H9 (cell line): ENCODE data around the gene NPTXR. TPM values are rescaled to one million over a fixed set of nuclear protein-coding genes. Genes with fewer than 3 reads are reported as not detected.

ENCODE experiments used
- DNase-seq: peaks from one replicate; pipeline ENCODE4 v3.0.0-alpha.2; 2017
- H2AFZ ChIP-seq: one replicate; pipeline ENCODE4 v1.6.1; 2013; ENCODE audit warnings: mild to moderate bottlenecking, low read length, control low read depth, moderate library complexity
- H2AK5ac ChIP-seq: 2 replicates; pipeline ENCODE4 v1.6.1; 2013; ENCODE audit warnings: low read length, control low read depth, mixed read lengths; ENCODE audit not compliant: insufficient read length
- H2BK120ac ChIP-seq: one replicate; pipeline ENCODE4 v1.6.1; 2013; ENCODE audit warnings: low read depth, mild to moderate bottlenecking, low read length, control low read depth, inconsistent platforms; ENCODE audit not compliant: poor library complexity, severe bottlenecking
- H2BK12ac ChIP-seq: 2 replicates; pipeline ENCODE4 v1.6.1; 2013; ENCODE audit warnings: low read length, control low read depth, mixed read lengths, low read depth; ENCODE audit not compliant: insufficient read length
- H2BK15ac ChIP-seq: 2 replicates; pipeline ENCODE4 v1.6.1; 2013; ENCODE audit warnings: low read depth, low read length, control low read depth
- H2BK20ac ChIP-seq: one replicate; pipeline ENCODE4 v1.6.1; 2013; ENCODE audit warnings: low read depth, mild to moderate bottlenecking, low read length, control low read depth, inconsistent platforms; ENCODE audit not compliant: poor library complexity, severe bottlenecking
- H2BK5ac ChIP-seq: 2 replicates; pipeline ENCODE4 v1.6.1; 2013; ENCODE audit warnings: low read length, control low read depth, mixed read lengths; ENCODE audit not compliant: insufficient read length
- H3K14ac ChIP-seq: 2 replicates; pipeline ENCODE4 v1.6.1; 2013; ENCODE audit warnings: low read length, control low read depth; ENCODE audit not compliant: insufficient read depth
- H3K18ac ChIP-seq: 2 replicates; pipeline ENCODE4 v1.6.1; 2013; ENCODE audit warnings: low read depth, mild to moderate bottlenecking, mixed read lengths, low read length, control low read depth; ENCODE audit not compliant: insufficient read length
- H3K23ac ChIP-seq: 2 replicates; pipeline ENCODE4 v1.6.1; 2013; ENCODE audit warnings: low read length, control low read depth, mixed read lengths, low read depth; ENCODE audit not compliant: insufficient read length
- H3K23me2 ChIP-seq: 2 replicates; pipeline ENCODE4 v1.6.1; 2013; ENCODE audit warnings: low read depth, mild to moderate bottlenecking, mixed read lengths, low read length, control low read depth; ENCODE audit not compliant: insufficient read length, poor library complexity, severe bottlenecking
- H3K27ac ChIP-seq: 2 replicates; pipeline ENCODE4 v1.5.1; 2013; ENCODE audit warnings: low read length, control low read depth, mixed read lengths, low read depth; ENCODE audit not compliant: insufficient read length
- H3K27me3 ChIP-seq: 2 replicates; pipeline ENCODE4 v1.6.1; 2013; ENCODE audit warnings: low read length, control low read depth, inconsistent platforms; ENCODE audit not compliant: insufficient read depth
- H3K4ac ChIP-seq: 2 replicates; pipeline ENCODE4 v1.6.1; 2013; ENCODE audit warnings: low read depth, mild to moderate bottlenecking, control low read depth, inconsistent platforms, low read length, moderate library complexity
- H3K4me1 ChIP-seq: 2 replicates; pipeline ENCODE4 v1.6.1; 2013; ENCODE audit warnings: low read length, control low read depth, inconsistent platforms; ENCODE audit not compliant: insufficient read depth
- H3K4me2 ChIP-seq: 2 replicates; pipeline ENCODE4 v1.6.1; 2013; ENCODE audit warnings: low read length, control low read depth, mixed read lengths; ENCODE audit not compliant: insufficient read length, insufficient read depth
- H3K56ac ChIP-seq: 2 replicates; pipeline ENCODE4 v1.6.1; 2013; ENCODE audit warnings: low read depth, mild to moderate bottlenecking, mixed read lengths, low read length, control low read depth; ENCODE audit not compliant: insufficient read length
- H3K79me1 ChIP-seq: 2 replicates; pipeline ENCODE4 v1.6.1; 2013; ENCODE audit warnings: low read depth, mild to moderate bottlenecking, moderate library complexity, low read length, control low read depth, inconsistent platforms; ENCODE audit not compliant: insufficient read depth, poor library complexity, severe bottlenecking
- H3K79me2 ChIP-seq: 2 replicates; pipeline ENCODE4 v1.6.1; 2013; ENCODE audit warnings: low read length, control low read depth, inconsistent platforms; ENCODE audit not compliant: insufficient read depth
- H3K9ac ChIP-seq: 2 replicates; pipeline ENCODE4 v1.6.1; 2013; ENCODE audit warnings: low read length, control low read depth, mixed read lengths; ENCODE audit not compliant: insufficient read length; ENCODE audit errors: extremely low read depth
- H3K9me3 ChIP-seq: one replicate; pipeline ENCODE4 v1.6.1; 2013; ENCODE audit warnings: low read depth, low read length, inconsistent platforms; ENCODE audit not compliant: control insufficient read depth
- H3T11ph ChIP-seq: one replicate; pipeline ENCODE4 v1.6.1; 2013; ENCODE audit warnings: mild to moderate bottlenecking, low read length, control low read depth, inconsistent platforms
- H4K20me1 ChIP-seq: one replicate; pipeline ENCODE4 v1.6.1; 2013; ENCODE audit not compliant: control insufficient read depth, insufficient read length, insufficient read depth
- H4K5ac ChIP-seq: 2 replicates; pipeline ENCODE4 v1.6.1; 2013; ENCODE audit warnings: low read depth, mild to moderate bottlenecking, mixed read lengths, low read length, control low read depth; ENCODE audit not compliant: insufficient read length
- H4K8ac ChIP-seq: replicated peaks from 2 replicates; pipeline ENCODE4 v1.6.1; 2013; ENCODE audit warnings: low read length, control low read depth, mixed read lengths, low read depth; ENCODE audit not compliant: insufficient read length
- H4K91ac ChIP-seq: 2 replicates; pipeline ENCODE4 v1.6.1; 2013; ENCODE audit warnings: low read depth, mild to moderate bottlenecking, moderate library complexity, mixed read lengths, low read length, control low read depth; ENCODE audit not compliant: insufficient read length
- H3K27ac Mint-ChIP-seq, 3 experiments: 2 replicates in 2 of 3; 3 replicates in 1 of 3; pipeline ENCODE4 v1.8.0; 2020 to 2021; ENCODE audit warnings: mixed read lengths in 3 of 3, mild to moderate bottlenecking in 1 of 3, moderate library complexity in 1 of 3
- H3K27me3 Mint-ChIP-seq: 2 replicates; pipeline ENCODE4 v1.8.0; 2021; ENCODE audit warnings: low read depth, mild to moderate bottlenecking, moderate library complexity, mixed read lengths
- H3K36me3 Mint-ChIP-seq, 3 experiments: 2 replicates in 2 of 3; 3 replicates in 1 of 3; pipeline ENCODE4 v1.8.0; 2020 to 2021; ENCODE audit warnings: low read depth in 3 of 3, mixed read lengths in 3 of 3; ENCODE audit not compliant: insufficient read depth in 1 of 3
- H3K4me1 Mint-ChIP-seq, 2 experiments: 2 replicates each; pipeline ENCODE4 v1.8.0; 2020; ENCODE audit warnings: mixed read lengths in 2 of 2
- H3K4me3 Mint-ChIP-seq, 2 experiments: 2 replicates in 1 of 2; 3 replicates in 1 of 2; pipeline ENCODE4 v1.8.0; 2020 to 2021; ENCODE audit warnings: mild to moderate bottlenecking in 2 of 2, mixed read lengths in 2 of 2, moderate library complexity in 1 of 2
- H3K9me3 Mint-ChIP-seq, 2 experiments: 2 replicates in 1 of 2; 3 replicates in 1 of 2; pipeline ENCODE4 v1.8.0; 2020; ENCODE audit warnings: mild to moderate bottlenecking in 2 of 2, mixed read lengths in 2 of 2, moderate library complexity in 1 of 2
- CTCF ChIP-seq: fragments of 200-600 bp; sonication (generic); conservative IDR thresholded peaks from 3 replicates; pipeline ENCODE4 v1.8.0; 2021; ENCODE audit warnings: antibody characterized with exemption, mild to moderate bottlenecking
- WGBS: extraction: QIAGEN DNeasy Blood & Tissue Kit; methylation state at CpG from one replicate; pipeline ENCODE4 v1.1.7; 2013; ENCODE audit warnings: missing lambda C conversion rate, low lambda C conversion rate, mixed read lengths; ENCODE audit not compliant: insufficient read length; ENCODE audit errors: extremely low coverage; 5-methylcytosine and 5-hydroxymethylcytosine counted together
- total RNA-seq: library from RNA; stranded (reverse); gene quantifications from 2 replicates; pipeline ENCODE4 v1.2.1, GENCODE V29; 2021

The NPTXR gene
- total RNA-seq, 1 experiment from 2014 or later = 8.1 TPM

- H3K18ac ChIP-seq = no peak overlapping the region
- H3K9me3 Mint-ChIP-seq = no peaks in the 10 kb centered on the region; a peak in 1 of 5 replicates
- peaks cover 2% of the 10 kb centered on the region for H4K20me1 ChIP-seq
- no CpG with 5 or more reads among the region's 15 CpGs for WGBS
- H3K9me3 ChIP-seq = no peaks in the 10 kb centered on the region
- no peak for DNase-seq
- H4K5ac ChIP-seq = no peak overlapping the region
- no peak overlapping the region for H2AFZ ChIP-seq
- no peak overlapping the region for H3K9ac ChIP-seq
- H3K36me3 Mint-ChIP-seq = no peaks in the 10 kb centered on the region
- H2AK5ac ChIP-seq = no peak overlapping the region
- no peak overlapping the region for H2BK20ac ChIP-seq
- H2BK12ac ChIP-seq = no peak overlapping the region
- H3K4me1 ChIP-seq = no peaks in the 10 kb centered on the region
- peaks cover 73% of the 10 kb centered on the region for H3K27me3 Mint-ChIP-seq
- no peaks in the 10 kb centered on the region for H3K79me2 ChIP-seq
- H3K27ac Mint-ChIP-seq = no peak overlapping the region
- no peak overlapping the region for H3K27ac ChIP-seq
- H3K27me3 ChIP-seq = no peaks in the 10 kb centered on the region
- no peaks in the 10 kb centered on the region for H3K23me2 ChIP-seq
- H3K4me3 Mint-ChIP-seq = no peak overlapping the region
- no peak overlapping the region for H2BK15ac ChIP-seq
- H3K4ac ChIP-seq = no peak overlapping the region
- H3K23ac ChIP-seq = no peak overlapping the region
- no peak overlapping the region for H4K8ac ChIP-seq
- H3K4me1 Mint-ChIP-seq = peaks cover 10 to 30% of the 10 kb centered on the region in 2 experiments
- H3K4me2 ChIP-seq = no peak overlapping the region
- H3K79me1 ChIP-seq = no peaks in the 10 kb centered on the region
- H3K14ac ChIP-seq = no peak overlapping the region
- no peak overlapping the region for H4K91ac ChIP-seq
- no peak for TF ChIP-seq CTCF
- H2BK5ac ChIP-seq = no peak overlapping the region
- no peak overlapping the region for H3K56ac ChIP-seq
- no peak overlapping the region for H2BK120ac ChIP-seq
- H3T11ph ChIP-seq = no peak overlapping the region
These were observed 7.4 kb upstream of the NPTXR start for GRCh38 chr22:38850941-38851849.
